NCI-H1436 treated with DMSO at 0.1 percent for 48 hours (cell line): ENCODE data around the gene MYO1B.

Experiments used
- DNase-seq: peaks from one replicate; lab custom pipeline; 2025; lab: John Stamatoyannopoulos, UW

Gene MYO1B

DNA sequence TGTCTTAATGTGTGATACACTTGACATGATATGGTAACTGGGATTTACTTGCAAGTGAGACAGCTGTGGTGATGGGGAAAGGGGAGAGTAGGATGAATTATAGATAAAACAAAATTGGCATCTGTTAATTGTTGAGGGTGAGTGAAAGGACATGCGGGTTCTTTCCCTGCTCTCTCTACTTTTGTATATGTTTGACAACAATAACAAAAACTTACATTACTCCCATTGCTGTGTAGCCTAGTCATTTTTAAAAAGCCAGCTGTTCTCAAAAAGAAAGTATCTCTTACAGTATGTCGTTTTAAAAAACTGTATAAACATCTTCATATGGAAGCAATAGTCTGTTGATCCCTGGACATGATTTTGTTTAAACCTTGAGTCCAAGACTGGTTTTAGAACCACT is 117.6 kb downstream of the MYO1B start:
- DNase-seq, result no peak

DNA sequence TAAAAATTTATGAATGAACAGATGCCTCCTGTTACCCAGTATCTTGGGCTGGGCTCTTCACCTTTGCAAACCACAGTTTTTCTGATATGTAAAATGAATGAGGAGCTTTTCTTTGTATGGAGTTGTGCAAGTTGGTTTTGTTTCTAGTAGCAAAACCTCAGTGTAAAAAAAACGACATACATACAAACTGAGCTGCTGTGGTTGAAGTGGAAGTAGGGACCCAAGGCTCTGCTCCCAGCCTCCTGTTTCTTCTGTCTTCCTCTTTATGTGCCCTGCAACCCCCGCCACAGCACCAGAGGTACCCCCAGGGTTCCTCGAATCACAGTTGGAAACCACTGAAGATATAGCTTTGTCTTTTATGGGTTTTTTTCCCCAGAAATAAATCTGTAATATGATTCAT is 118.1 kb downstream of the MYO1B start:
- no peak for DNase-seq

DNA sequence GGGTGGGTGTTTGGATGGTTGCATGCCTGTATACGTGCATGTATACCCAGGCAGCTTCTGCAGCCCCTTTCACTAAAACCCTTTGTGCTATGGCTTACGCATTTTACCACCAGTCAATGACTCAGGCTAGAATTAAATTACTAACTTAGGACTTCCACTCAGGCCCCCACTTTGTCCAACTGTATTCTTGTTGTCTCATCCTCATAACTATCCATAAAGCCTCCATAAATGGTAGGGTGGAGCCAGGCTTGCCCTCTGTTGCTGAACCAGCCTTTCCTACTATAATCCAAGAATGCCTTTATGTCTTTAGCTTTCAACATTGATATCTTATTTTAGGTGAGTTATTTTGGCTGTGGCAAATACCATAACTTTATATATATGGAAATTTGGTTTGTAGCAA is 119.9 kb downstream of the MYO1B start:
- no peak for DNase-seq

DNA sequence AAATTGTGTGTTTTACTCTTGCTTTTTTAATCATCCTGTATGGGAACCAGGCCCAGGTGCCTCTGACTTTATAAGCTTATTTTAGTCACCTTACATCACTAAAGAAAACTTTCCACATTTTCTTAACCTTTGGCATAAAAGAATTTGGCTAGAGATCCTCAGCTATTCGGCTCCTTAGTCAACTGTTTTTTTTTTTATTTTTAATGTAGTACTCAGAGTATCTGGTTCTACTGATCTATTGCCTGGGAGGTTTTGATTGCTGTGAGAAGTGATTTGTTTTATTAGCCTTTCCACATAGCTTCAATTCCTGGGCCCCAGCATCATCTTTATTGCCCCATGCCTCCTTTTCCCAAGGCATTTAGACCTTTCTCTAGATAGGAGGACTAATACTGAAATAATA is 121.0 kb downstream of the MYO1B start:
- DNase-seq, result no peak

DNA sequence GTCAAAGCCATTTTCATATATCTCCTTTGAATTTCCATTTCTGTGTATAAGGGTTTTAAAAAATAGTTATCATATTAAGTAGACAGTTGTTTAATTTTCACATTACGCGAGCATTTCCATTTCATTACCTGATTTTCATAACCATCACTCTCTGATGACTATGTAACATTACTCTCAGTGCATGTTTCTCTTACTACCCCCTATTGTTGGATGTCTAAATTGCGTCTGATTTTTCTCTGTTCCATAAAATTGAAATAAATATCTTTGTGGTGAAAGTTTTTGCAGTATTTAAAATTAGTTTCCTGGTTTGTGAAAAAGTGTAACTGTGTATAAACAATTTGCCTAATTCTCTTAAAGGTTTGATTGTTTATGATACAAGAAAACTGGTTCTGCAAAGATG is 123.8 kb downstream of the MYO1B start:
- no peak for DNase-seq

DNA sequence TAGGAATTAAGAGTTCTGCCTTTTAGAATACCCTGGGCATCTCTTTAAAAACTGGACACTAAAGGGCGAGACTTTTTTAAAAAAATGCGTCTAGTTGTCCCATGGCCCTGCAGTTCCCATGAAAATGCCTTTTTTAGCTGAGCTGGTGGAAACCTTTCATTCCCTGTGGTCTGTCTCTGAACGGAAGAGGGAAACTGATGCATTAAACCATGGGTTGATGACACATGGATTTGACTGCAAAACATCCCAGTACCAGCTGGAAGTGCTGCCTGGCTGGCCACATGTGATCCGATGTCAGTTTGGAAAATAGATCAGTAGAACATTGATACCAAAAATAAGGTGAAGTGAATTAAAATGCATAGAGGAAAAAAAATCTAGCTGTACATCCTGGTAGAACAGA is 129.2 kb downstream of the MYO1B start:
- no peak for DNase-seq

DNA sequence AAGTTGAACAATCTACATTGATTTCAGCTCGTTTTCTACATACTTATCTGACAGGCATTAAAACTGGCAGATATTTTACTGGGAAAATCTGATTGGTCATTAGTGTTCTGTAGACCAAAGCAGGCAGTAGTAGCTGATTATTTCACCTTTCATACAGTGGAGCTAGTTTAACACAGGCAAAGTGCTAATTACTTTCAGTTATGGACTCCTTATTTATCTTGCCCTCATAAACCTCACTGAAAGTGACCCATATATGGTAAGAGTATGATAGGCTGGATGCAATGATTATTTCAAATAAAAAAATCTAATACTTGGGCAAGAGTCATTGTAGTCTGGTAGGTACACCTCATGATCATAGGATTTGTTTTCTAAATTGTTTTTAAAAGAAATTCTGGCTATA is 129.7 kb downstream of the MYO1B start:
- DNase-seq, result no peak

DNA sequence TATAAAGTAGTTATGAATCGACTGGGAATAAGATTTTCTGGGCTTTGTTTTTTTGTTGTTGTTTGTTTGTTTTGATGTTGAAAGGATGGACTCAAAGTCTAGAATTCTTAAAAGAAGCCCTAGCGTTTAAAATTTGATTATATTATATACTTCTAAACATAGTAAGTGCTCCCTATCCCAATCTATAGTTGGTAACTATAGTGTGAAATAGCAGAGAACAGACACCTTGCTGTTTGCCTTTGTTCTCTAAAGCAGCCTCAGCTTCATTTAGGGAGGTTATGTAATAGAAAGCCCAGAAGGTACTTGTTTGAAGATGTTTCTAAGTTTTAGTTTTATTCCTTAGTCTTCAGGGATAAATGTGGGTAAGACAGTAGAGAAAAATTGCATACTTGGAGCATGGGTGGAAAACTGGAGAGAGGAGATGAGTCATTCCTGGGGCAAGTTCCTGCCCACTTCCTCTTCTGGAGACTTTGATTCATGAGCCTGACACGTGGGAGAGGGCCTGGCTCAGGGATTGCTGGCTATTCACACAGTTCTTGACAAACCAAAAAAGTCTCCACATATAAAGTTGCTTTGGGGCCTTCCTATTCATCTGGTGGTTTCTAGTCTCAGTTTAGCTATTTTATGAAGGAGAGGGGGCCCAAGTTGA is 131.9 kb downstream of the MYO1B start:
- DNase-seq, result no peak

DNA sequence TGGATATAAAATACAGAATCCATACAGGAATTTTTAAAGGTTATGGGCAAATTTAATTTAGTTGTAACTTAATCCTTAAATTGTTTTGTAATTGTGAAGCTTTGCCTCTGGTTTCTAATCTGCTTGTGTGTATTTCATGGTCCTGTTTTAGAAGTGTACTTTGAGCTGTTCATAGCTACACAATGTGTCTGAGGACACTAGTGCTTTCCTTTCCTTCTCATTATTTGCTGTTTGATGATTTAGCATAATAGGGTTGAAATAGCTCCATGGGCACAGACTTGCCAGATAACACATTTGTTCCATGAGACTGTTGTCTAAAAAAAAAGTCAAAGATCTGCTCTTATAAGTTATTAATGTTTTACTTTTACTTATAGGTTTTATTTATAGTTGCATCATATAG is 134.2 kb downstream of the MYO1B start:
- no peak for DNase-seq

DNA sequence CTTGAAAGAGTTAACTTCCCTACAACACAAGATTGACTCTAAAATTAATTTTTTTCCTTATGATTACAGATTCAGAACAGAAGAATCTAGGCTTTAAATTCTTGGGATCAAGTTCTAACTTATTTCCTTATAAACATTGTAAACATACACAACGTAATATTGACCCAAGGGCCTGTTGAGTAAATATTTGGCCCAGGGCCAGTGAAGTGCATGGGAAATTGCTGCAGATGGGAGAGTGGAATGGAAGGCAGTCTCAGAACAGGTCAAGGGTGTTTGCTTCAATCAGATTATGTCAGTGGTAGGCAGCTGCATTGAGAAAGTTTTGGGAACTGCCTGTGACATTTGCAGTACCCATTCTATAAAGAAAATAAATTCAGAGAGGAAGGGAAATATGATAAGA is 137.6 kb downstream of the MYO1B start:
- no peak for DNase-seq

DNA sequence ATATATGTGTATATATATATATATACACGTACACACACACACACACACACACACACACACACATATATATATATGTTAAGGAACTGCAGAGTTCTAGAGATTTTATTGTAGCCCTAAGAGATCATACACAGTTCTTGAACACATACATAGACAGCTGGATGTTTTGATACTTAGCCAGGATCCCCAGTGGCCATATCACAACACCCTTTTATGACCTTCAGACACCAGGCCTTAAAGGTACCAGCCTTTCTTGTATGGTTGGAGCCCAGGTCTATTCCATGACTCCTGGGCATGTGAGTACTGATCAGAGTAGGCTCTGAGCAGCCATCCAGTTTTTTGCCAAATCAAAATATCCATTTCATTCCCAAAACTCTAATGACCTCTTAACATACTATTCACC is 138.3 kb downstream of the MYO1B start:
- no peak for DNase-seq

DNA sequence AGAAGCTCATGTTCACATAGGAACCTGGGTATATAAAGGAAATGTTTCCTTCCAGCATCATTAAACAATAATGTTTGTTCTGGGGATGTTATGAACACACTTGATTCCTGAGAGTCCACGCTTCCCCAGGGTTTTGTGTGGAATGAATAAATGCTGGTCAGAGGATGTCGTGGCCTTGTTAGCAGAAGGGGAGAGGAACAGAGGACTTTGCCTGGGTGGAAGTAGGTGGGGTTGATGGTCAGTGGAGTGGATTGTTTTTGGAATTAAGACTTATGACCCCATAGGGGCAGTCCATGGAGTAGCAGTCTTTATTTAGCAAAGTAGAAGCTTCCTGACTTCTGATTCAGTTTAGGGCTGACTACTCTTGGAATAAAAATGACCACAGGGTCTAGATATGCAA is 139.6 kb downstream of the MYO1B start:
- no peak for DNase-seq

DNA sequence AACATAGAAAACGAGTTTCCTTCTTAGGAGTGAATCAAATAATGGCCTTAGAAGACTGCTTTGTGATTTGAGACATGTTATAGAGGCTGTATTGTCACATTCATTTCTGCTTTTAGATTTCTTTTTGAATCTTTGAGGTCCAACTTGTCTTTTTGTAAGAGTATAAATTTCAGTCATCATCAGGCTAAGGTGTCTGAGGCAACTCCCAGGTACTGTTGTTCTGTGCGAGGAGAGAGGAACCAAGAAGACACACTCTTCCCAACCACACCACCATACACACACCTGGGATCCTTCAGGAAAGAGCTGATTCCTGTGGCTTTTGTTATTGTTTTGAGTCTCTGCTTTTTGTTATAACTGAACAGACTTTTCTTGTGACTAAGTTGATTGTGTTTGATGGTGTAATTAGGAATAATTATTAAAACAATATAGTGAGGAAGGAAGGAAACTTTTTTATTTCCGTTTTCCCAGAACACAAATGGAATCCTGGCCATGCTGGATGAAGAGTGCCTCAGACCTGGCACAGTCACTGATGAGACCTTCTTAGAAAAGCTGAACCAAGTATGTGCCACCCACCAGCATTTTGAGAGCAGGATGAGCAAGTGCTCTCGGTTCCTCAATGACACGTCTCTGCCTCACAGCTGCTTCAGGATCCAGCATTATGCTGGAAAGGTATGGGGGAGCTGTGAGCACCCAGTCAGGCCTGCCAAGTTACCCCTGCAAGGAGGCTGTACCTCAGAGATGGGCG is 140.4 kb downstream of the MYO1B start:
- no peak for DNase-seq

DNA sequence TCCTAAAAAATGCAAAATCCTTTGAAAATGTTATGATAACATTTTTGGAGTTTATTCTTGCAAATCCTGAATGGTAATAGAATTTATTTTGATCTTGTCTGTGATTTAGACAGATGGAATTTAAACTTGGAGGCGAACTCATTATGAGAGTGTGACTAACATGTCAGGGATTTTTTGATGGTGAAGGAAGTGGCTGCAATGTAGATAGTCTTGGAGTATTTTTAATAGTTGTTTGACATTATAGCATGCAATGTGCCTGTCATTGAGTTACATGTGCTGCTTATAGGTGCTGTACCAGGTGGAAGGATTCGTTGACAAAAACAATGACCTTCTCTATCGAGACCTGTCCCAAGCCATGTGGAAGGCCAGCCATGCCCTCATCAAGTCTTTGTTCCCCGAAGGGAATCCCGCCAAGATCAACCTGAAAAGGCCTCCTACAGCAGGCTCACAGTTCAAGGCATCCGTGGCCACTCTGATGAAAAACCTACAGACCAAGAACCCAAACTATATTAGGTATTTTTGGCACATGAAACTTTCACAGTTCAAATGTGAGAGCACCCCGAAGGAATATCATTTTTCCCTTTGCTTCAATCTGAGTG is 141.8 kb downstream of the MYO1B start:
- DNase-seq, result no peak

DNA sequence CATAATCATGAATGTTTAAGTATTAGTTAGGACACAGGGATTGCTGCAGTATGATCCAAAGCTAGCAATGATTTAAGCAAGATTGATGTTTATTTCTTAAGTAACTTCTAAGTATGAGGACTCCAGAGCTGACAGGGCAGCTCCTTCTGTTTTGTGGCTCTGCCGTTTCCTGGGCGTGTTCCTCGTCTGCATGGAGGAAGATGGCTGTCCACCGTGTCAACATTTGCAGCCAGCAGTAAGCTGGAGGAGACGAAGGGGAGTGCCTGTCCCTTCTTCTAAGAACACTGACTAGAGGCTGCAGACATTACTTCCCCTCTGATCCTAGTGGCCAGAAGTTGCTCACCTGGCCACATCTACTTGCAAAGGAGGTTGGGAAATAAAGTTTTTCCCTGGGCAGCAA is 144.1 kb downstream of the MYO1B start:
- no peak for DNase-seq

DNA sequence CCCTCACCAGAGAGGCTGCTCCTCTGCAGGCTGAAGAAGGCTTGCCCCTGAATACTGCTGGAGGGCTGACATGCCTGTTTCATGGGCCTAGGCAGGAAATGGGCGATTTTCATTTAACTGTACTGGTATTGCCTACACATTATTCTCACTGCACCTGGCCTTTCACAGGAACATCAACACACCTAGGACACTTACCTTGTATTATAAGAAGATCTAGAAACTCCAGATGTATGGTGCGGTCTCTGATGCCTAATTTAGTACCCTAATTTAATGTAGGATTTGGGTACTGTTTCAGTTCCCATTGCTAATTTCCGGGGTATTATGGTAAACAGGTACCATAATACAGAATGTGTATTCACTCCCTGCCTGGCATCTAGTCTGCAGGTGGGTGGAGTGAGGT is 146.0 kb downstream of the MYO1B start:
- DNase-seq, result no peak

DNA sequence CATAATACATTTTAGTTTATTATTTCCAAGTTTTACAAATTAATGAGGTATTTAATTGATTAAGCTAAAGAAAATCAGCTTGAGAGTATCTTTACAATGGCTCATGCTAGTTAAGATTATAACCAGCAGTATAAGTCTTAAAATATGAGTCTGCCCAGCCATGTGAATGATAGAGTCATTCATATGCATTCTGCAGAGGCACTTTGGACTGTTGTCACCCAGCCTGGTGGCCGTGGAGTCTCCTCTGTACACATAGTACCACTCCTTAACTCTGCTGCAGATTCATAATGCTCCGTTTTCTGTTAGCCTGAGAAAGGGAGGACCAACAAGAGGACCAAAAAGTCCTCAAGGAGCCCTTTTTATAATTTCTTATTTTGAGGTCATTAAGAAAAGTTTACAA is 148.8 kb downstream of the MYO1B start:
- no peak for DNase-seq

DNA sequence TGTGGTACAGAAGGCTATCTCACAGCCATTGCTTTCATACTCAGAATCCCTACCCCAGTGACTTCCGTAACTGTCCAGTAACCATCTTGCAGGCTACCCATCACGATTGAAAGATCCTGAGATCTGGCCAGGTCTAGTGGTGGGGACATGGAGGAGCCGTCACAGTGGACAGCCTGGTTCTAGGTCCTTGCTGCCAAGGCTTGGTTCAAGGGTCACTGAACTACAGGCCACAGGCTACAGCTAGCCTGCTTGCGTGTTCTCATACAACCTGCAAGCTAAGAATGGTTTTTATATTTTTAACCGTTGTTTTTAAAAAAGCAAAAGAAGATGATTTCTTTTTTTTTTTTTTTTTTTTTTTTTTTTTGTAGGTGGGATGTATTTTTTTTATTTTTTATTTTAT is 151.6 kb downstream of the MYO1B start:
- DNase-seq, result no peak

DNA sequence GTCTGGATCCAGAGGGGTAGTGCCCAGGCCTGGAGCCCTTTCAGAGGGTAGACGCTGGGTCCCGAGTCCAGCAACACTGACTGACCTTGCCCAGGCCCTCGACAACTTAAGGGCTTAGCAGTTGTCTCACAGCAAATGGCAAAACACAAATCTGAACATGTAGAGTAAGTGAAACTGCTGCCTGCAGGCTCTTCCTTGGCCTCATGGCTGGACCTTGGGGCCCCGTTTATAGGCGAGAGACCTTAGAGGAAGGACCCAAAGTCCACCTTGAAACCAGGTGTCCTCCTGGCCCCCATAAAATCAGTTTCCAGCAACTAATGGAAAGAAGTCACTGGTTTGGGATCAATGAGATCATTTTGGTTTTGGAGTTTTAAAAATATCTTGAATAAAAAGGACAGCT is 154.4 kb downstream of the MYO1B start:
- DNase-seq, result no peak

DNA sequence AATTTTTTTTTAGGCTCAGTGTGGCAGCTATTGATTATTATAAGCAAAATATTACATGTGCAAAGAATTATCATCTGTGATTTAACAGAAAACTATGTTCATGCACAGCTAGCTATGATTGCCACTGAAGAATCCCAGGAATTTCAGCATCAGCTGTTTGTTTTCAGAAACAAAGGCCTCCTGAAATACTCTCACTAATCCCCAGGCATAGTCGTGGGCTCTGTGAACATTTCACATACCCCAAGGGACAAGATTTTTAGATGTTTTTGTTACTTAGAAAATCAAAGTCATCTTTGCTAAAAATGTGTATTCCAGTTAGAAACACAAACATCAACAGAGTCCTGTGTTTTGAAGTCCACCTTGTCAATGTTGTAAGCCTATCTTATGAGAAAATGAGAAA is 156.1 kb downstream of the MYO1B start:
- no peak for DNase-seq

DNA sequence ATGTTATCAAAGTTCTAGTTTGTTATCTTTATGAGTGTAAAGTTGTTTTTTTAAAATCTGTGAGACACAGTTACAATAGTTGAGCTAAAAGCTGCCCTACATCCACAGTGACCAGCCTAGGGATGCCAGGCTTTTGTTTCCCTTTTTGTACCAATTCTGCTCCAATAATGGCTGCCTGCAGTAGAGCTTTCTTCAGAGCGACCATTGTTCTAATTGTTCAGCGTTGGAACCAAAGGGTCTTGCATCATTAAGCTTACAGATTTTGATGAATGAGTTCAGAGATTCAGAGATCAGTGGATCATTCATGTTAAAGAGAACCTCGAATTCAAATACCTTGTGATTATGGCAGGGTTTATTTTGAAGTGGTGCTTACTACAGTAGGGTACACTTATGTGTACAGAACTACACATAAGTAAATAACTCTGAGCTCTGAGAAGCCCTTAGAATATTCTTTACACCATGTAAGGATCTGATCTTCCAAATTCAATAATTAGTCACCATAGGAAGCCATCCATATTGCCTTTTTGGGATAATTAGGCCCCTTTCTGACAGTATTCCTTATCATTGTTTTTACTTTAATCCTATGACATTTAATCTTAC is 157.9 kb downstream of the MYO1B start:
- no peak for DNase-seq

DNA sequence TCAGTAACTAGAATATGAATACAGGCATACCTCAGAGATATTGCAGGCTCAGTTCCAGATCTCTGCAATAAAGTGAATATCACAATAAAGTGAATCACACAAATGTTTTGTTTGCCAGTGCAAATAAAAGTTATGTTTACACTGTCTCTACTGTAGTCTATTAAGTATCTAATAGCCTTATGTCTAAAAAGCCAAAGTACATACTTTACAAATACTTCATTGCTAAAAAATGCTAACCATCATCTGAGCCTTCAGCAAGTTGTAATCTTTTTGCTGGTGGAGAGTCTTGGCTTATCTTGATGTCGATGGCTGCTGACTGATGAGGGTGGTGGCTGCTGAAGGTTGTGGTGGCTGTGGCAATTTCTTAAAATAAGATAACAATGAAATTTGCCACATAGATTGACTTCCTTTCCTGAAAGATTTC is 159.4 kb downstream of the MYO1B start:
- DNase-seq, result no peak

DNA sequence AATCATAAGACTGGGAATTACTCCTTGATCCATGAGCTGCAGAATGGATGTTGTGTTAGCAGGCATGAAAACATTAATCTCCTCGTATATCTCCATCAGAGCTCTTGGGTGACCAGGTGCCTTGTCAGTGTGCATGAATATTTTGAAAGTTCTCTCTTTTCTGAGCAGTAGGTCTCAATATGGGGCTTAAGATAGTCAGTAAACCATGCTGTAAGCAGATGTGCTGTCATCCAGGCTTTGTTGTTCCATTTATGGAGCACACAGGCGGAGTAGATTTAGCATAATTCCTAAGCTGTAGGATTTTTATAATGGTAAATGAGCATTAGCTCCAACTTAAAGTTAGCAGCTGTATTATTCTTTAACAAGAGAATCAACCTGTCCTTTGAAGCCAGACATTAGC is 160.3 kb downstream of the MYO1B start:
- DNase-seq, result no peak
